SU-DHL-6 (cell line): ENCODE data around the gene ATP13A4.

Experiments
- H2AFZ ChIP-seq: fragments of 200-600 bp; sonication (generic); 2 replicates; pipeline ENCODE4 v1.6.1; 2014; ENCODE audit warnings: low read depth, mild to moderate bottlenecking, moderate library complexity, mixed read lengths, antibody characterized with exemption, low read length; ENCODE audit not compliant: severe bottlenecking
- H3F3A ChIP-seq: fragments of 200-600 bp; shearing (Covaris generic); 2 replicates; pipeline ENCODE4 v1.6.0; 2016; ENCODE audit warnings: antibody characterized with exemption, mild to moderate bottlenecking; ENCODE audit not compliant: insufficient read depth
- H3K27ac ChIP-seq: fragments of 200-600 bp; sonication (generic); 2 replicates; pipeline ENCODE4 v1.5.1; 2016; ENCODE audit warnings: low read depth, mild to moderate bottlenecking, low read length, moderate library complexity, mixed read lengths
- H3K27me3 ChIP-seq: fragments of 200-600 bp; sonication (generic), shearing (Covaris generic); 2 replicates; pipeline ENCODE4 v1.6.0; 2014; ENCODE audit warnings: mild to moderate bottlenecking, low read length
- H3K36me3 ChIP-seq: fragments of 200-600 bp; sonication (generic); 2 replicates; pipeline ENCODE4 v1.6.1; 2014; ENCODE audit warnings: mild to moderate bottlenecking, low read length, mixed read lengths
- H3K4me2 ChIP-seq: fragments of 300-600, 200-600 bp; shearing (Covaris generic), sonication (generic); 2 replicates; pipeline ENCODE4 v1.6.0; 2014; ENCODE audit warnings: low read length, low read depth, mild to moderate bottlenecking; ENCODE audit not compliant: poor library complexity, severe bottlenecking
- H3K4me3 ChIP-seq: fragments of 200-600 bp; sonication (generic); 2 replicates; pipeline ENCODE4 v1.5.1; 2014; ENCODE audit warnings: antibody characterized with exemption, low read length, mild to moderate bottlenecking, mixed read lengths; ENCODE audit not compliant: insufficient read depth, poor library complexity, severe bottlenecking
- H3K79me2 ChIP-seq: fragments of 200-600 bp; sonication (generic); 2 replicates; pipeline ENCODE4 v1.6.1; 2014; ENCODE audit warnings: mild to moderate bottlenecking, low read length, moderate library complexity; ENCODE audit not compliant: insufficient read depth
- H3K9ac ChIP-seq: fragments of 200-600 bp; sonication (generic); 2 replicates; pipeline ENCODE4 v1.7.0; 2014; ENCODE audit warnings: mild to moderate bottlenecking, low read length
- H3K9me2 ChIP-seq: fragments of 200-600 bp; sonication (generic); replicated peaks from 2 replicates; pipeline ENCODE4 v1.6.1; 2014; ENCODE audit warnings: low read length; ENCODE audit not compliant: insufficient read depth
- H3K9me3 ChIP-seq: fragments of 200-600 bp; sonication (generic); 2 replicates; pipeline ENCODE4 v1.6.1; 2014; ENCODE audit warnings: low read length, mixed read lengths; ENCODE audit not compliant: insufficient read depth
- H4K20me1 ChIP-seq: fragments of 200-600 bp; sonication (generic); 2 replicates; pipeline ENCODE4 v1.6.1; 2014; ENCODE audit warnings: low read depth, mild to moderate bottlenecking, antibody characterized with exemption, low read length, moderate library complexity, mixed read lengths
- EZH2phosphoT487 ChIP-seq: fragments of 200-600 bp; sonication (generic), shearing (Covaris generic); conservative IDR thresholded peaks from 2 replicates; pipeline ENCODE4 v1.6.1; 2018; ENCODE audit warnings: mild to moderate bottlenecking, antibody characterized with exemption, low read length, moderate library complexity, mixed read lengths
- TF ChIP-seq, protein P1 (sequence below): fragments of 200-600 bp; sonication (generic); IDR thresholded peaks from one replicate; pipeline ENCODE4 v1.5.1; 2017; ENCODE audit warnings: antibody characterized with exemption, mild to moderate bottlenecking, low read length, moderate library complexity; ENCODE audit not compliant: insufficient read depth, poor library complexity, severe bottlenecking

ATP13A4 gene

DNA sequence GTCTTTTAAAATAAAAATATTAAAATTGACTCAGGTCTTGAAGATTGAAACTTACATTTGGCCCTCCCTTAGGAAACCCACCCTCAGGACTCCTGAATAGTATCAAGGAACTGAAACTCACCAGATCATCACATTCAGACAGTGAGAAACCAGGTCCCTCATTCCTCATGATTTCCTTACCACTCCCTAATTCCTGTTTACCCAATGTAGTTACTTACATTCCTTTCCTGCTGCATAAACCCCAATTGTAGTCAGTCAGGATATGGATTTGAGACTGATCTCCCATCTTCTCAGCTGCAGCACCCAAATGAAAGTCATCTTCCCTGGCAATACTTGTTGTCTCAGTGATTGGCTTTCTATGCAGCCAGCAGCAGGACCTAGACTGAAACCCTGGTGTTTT is 8.6 kb downstream of the ATP13A4 start:
- TF ChIP-seq EZH2phosphoT487, result no peak
- TF ChIP-seq, protein P1, sequence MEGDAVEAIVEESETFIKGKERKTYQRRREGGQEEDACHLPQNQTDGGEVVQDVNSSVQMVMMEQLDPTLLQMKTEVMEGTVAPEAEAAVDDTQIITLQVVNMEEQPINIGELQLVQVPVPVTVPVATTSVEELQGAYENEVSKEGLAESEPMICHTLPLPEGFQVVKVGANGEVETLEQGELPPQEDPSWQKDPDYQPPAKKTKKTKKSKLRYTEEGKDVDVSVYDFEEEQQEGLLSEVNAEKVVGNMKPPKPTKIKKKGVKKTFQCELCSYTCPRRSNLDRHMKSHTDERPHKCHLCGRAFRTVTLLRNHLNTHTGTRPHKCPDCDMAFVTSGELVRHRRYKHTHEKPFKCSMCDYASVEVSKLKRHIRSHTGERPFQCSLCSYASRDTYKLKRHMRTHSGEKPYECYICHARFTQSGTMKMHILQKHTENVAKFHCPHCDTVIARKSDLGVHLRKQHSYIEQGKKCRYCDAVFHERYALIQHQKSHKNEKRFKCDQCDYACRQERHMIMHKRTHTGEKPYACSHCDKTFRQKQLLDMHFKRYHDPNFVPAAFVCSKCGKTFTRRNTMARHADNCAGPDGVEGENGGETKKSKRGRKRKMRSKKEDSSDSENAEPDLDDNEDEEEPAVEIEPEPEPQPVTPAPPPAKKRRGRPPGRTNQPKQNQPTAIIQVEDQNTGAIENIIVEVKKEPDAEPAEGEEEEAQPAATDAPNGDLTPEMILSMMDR, result no peak
- Histone ChIP-seq H3K9me3 (0 out of 2 replicates have a peak, but pooled peaks cover 6% of the 10 kb centered on the region), H3K27ac (no peak overlapping the region), H3K9me2 (no peaks in the 10 kb centered on the region), H3K4me2 (no peak overlapping the region), H3F3A (no peaks in the 10 kb centered on the region), H3K36me3 (no peaks in the 10 kb centered on the region), H3K4me3 (no peak overlapping the region), H3K9ac (no peak overlapping the region), H2AFZ (no peak overlapping the region), H3K79me2 (no peaks in the 10 kb centered on the region), H3K27me3 (no peaks in the 10 kb centered on the region), H4K20me1 (no peaks in the 10 kb centered on the region)

DNA sequence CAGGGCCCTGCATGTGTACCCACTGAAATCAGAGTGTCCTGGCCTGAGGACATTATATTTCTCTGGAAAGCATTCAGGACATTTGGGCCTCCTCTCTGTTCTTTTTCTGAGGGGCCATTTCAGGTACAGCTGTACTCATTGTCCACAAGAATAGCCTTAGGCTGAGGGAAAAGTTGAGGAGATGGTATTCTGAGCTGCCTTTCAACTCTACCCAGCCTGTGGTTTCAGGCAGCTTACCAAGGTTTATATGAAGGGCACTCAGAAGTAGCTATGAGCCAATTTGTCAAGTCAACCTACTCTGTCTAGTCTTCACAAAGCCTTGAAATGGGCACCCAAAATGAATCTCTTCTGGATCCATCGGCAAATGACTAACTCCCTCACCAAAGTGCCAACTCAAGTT is 9.4 kb downstream of the ATP13A4 start:
- Histone ChIP-seq H3K36me3 (no peaks in the 10 kb centered on the region), H3K79me2 (no peaks in the 10 kb centered on the region), H3K4me3 (no peak overlapping the region), H3F3A (no peaks in the 10 kb centered on the region), H3K9me3 (0 out of 2 replicates have a peak, but pooled peaks cover 6% of the 10 kb centered on the region), H3K27ac (no peak overlapping the region), H2AFZ (no peak overlapping the region), H3K9me2 (no peaks in the 10 kb centered on the region), H3K27me3 (no peaks in the 10 kb centered on the region), H4K20me1 (no peaks in the 10 kb centered on the region), H3K4me2 (no peak overlapping the region), H3K9ac (no peak overlapping the region)
- TF ChIP-seq, protein P1, result no peak
- TF ChIP-seq EZH2phosphoT487, result no peak

DNA sequence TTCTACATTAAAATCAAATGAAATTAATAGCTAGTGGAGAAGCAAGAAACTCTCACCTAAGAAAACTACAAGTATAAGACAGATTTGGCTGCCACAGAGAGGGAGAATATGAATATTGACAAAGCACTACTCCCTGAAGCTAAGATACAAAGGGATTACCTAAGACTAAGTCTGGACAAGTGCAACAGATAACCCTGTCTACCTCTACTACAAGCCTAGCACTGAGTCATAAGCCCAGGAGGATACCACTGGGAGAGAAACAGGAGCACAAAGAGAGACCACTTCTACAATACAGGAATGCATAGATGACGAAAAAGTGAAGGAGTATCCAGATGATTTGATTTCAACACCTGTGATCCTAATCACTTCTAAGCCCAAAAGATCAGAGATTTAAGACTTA is 10.4 kb downstream of the ATP13A4 start:
- Histone ChIP-seq H4K20me1 (no peaks in the 10 kb centered on the region), H2AFZ (no peak overlapping the region), H3K27ac (no peak overlapping the region), H3K9me2 (no peaks in the 10 kb centered on the region), H3F3A (no peaks in the 10 kb centered on the region), H3K79me2 (no peaks in the 10 kb centered on the region), H3K4me3 (no peak overlapping the region), H3K36me3 (no peaks in the 10 kb centered on the region), H3K9me3 (0 out of 2 replicates have a peak, but pooled peaks cover 6% of the 10 kb centered on the region), H3K4me2 (no peak overlapping the region), H3K27me3 (no peaks in the 10 kb centered on the region), H3K9ac (no peak overlapping the region)
- TF ChIP-seq, protein P1, result no peak
- TF ChIP-seq EZH2phosphoT487, result no peak
